GM23338 (cell line): Measurements from ENCODE around the gene MINPP1. TPM values are rescaled to one million over a fixed set of nuclear protein-coding genes. Genes with fewer than 3 reads are reported as not detected.

ENCODE experiments used
- ATAC-seq: fragments of 200-7000 bp; cut with Tn5 transposase; 3 replicates; pipeline ENCODE4 v1.9.1; 2020
- DNase-seq: peaks from one replicate; pipeline ENCODE4 v3.0.0-alpha.2; 2015; ENCODE audit warnings: low spot score
- H2AFZ ChIP-seq: fragments of 200-600 bp; sonication (generic); 2 replicates; pipeline ENCODE4 v1.8.0; 2016; ENCODE audit warnings: antibody characterized with exemption, mild to moderate bottlenecking, moderate library complexity
- H3F3A ChIP-seq: fragments of 200-600 bp; sonication (generic); replicated peaks from 2 replicates; pipeline ENCODE4 v1.8.0; 2017; ENCODE audit warnings: antibody characterized with exemption, mixed run types, low read depth
- H3K27ac ChIP-seq: fragments of 200-600 bp; sonication (generic); 2 replicates; pipeline ENCODE4 v1.6.1; 2016; ENCODE audit warnings: low read depth
- H3K27me3 ChIP-seq: fragments of 200-600 bp; sonication (generic); 2 replicates; pipeline ENCODE4 v1.8.0; 2016; ENCODE audit warnings: mild to moderate bottlenecking, mixed run types, moderate library complexity; ENCODE audit not compliant: insufficient read depth
- H3K36me3 ChIP-seq: fragments of 200-600 bp; sonication (generic); 2 replicates; pipeline ENCODE4 v1.8.0; 2016; ENCODE audit warnings: mild to moderate bottlenecking; ENCODE audit not compliant: insufficient read depth
- H3K4me1 ChIP-seq: fragments of 200-600 bp; sonication (generic); 2 replicates; pipeline ENCODE4 v1.8.0; 2016; ENCODE audit warnings: mild to moderate bottlenecking, moderate library complexity; ENCODE audit not compliant: insufficient read depth
- H3K4me2 ChIP-seq: fragments of 200-600 bp; sonication (generic); 2 replicates; pipeline ENCODE4 v1.7.1; 2017; ENCODE audit warnings: mixed run types
- H3K4me3 ChIP-seq: fragments of 200-600 bp; sonication (generic); 2 replicates; pipeline ENCODE4 v1.6.1; 2016; ENCODE audit warnings: mixed run types
- H3K79me2 ChIP-seq: fragments of 200-600 bp; sonication (generic); replicated peaks from 2 replicates; pipeline ENCODE4 v1.8.0; 2017; ENCODE audit warnings: mild to moderate bottlenecking; ENCODE audit not compliant: insufficient read depth
- H3K9me2 ChIP-seq: fragments of 200-600 bp; sonication (generic); 2 replicates; pipeline ENCODE4 v1.8.0; 2017; ENCODE audit not compliant: insufficient read depth
- H4K20me1 ChIP-seq: fragments of 200-600 bp; sonication (generic); replicated peaks from 2 replicates; pipeline ENCODE4 v1.8.0; 2017; ENCODE audit warnings: mild to moderate bottlenecking; ENCODE audit not compliant: insufficient read depth
- H3K27ac Mint-ChIP-seq: 2 replicates; pipeline ENCODE4 v1.8.0; 2020; ENCODE audit warnings: inconsistent platforms, mild to moderate bottlenecking, moderate library complexity, mixed read lengths
- H3K27me3 Mint-ChIP-seq: 3 replicates; pipeline ENCODE4 v1.8.0; 2022; ENCODE audit warnings: low read depth, mild to moderate bottlenecking, moderate library complexity, mixed read lengths, inconsistent platforms; ENCODE audit not compliant: insufficient read depth, poor library complexity
- H3K36me3 Mint-ChIP-seq: 3 replicates; pipeline ENCODE4 v1.8.0; 2021; ENCODE audit warnings: low read depth, mild to moderate bottlenecking, inconsistent platforms, moderate library complexity, mixed read lengths
- H3K4me1 Mint-ChIP-seq: 3 replicates; pipeline ENCODE4 v1.8.0; 2020; ENCODE audit warnings: mild to moderate bottlenecking, inconsistent platforms, mixed read lengths
- H3K4me3 Mint-ChIP-seq: 3 replicates; pipeline ENCODE4 v1.8.0; 2021; ENCODE audit warnings: moderate library complexity, mild to moderate bottlenecking, inconsistent platforms, mixed read lengths
- H3K9me3 Mint-ChIP-seq: 3 replicates; pipeline ENCODE4 v1.8.0; 2020; ENCODE audit warnings: moderate library complexity, mild to moderate bottlenecking, inconsistent platforms, mixed read lengths
- CREB1 ChIP-seq: fragments of 250-450 bp; sonication (Bioruptor Pico); IDR thresholded peaks from 2 replicates; pipeline ENCODE4 v1.5.0; 2020; ENCODE audit warnings: low read depth, mild to moderate bottlenecking, moderate library complexity
- CTCF ChIP-seq, 2 experiments: fragments of 200-600 bp in 1 of 2; sonication (generic) in 1 of 2; conservative IDR thresholded peaks; 2 replicates each; pipeline versions ENCODE4 v1.5.1 to v1.6.1; 2016 to 2017; ENCODE audit warnings: antibody characterized with exemption in 2 of 2, low read depth in 2 of 2, mild to moderate bottlenecking in 2 of 2, moderate library complexity in 1 of 2
- ETS1 ChIP-seq: IDR thresholded peaks from 2 replicates; pipeline ENCODE4 v1.6.1; 2016; ENCODE audit warnings: antibody characterized with exemption
- EZH2 ChIP-seq: fragments of 200-600 bp; sonication (generic); IDR thresholded peaks from one replicate; pipeline ENCODE4 v1.8.0; 2017; ENCODE audit warnings: antibody characterized with exemption, mild to moderate bottlenecking, low read depth; ENCODE audit not compliant: unreplicated experiment
- EZH2phosphoT487 ChIP-seq: fragments of 200-600 bp; sonication (generic); IDR thresholded peaks from one replicate; pipeline ENCODE4 v1.8.1; 2018; ENCODE audit warnings: antibody characterized with exemption; ENCODE audit not compliant: unreplicated experiment
- JUNB ChIP-seq: IDR thresholded peaks from one replicate; pipeline ENCODE4 v1.6.1; 2016; ENCODE audit warnings: antibody characterized with exemption; ENCODE audit not compliant: unreplicated experiment
- NANOG ChIP-seq: IDR thresholded peaks from 2 replicates; pipeline ENCODE4 v1.6.1; 2016; ENCODE audit warnings: antibody characterized with exemption, borderline replicate concordance
- POLR2AphosphoS5 ChIP-seq: IDR thresholded peaks from 2 replicates; pipeline ENCODE4 v1.6.1; 2016; ENCODE audit warnings: antibody characterized with exemption, low read depth
- REST ChIP-seq: IDR thresholded peaks from one replicate; pipeline ENCODE4 v1.6.1; 2018; ENCODE audit warnings: antibody characterized with exemption; ENCODE audit not compliant: unreplicated experiment
- STAT1 ChIP-seq: IDR thresholded peaks from one replicate; pipeline ENCODE4 v1.6.1; 2016; ENCODE audit warnings: antibody characterized with exemption; ENCODE audit not compliant: unreplicated experiment
- ZNF114 ChIP-seq: fragments of 250-450 bp; sonication (Bioruptor Pico); IDR thresholded peaks from 2 replicates; pipeline ENCODE4 v1.5.0; 2020; ENCODE audit warnings: mild to moderate bottlenecking, moderate library complexity
- ZNF331 ChIP-seq: fragments of 250-450 bp; sonication (Bioruptor Pico); IDR thresholded peaks from 2 replicates; pipeline ENCODE4 v1.5.0; 2020; ENCODE audit warnings: low read depth, mild to moderate bottlenecking, moderate library complexity
- ZNF462 ChIP-seq: fragments of 250-450 bp; sonication (Bioruptor Pico); IDR thresholded peaks from 2 replicates; pipeline ENCODE4 v1.5.0; 2020; ENCODE audit warnings: mild to moderate bottlenecking, moderate library complexity
- polyA plus RNA-seq: library from polyadenylated mRNA; unstranded; fragments of >200 nt; fragmentation: Nextera tagmentation; extraction: Ambion mirVana; gene quantifications from 2 replicates; pipeline ENCODE4 v1.2.1, GENCODE V29; 2016
- total RNA-seq: library from RNA; depleted of rRNA; stranded (reverse); fragments of >200 nt; shearing (Covaris generic); gene quantifications from 2 replicates; pipeline ENCODE4 v1.2.3, GENCODE V29; 2014

The MINPP1 gene
- total and polyA plus RNA-seq, 2 experiments from 2014 or later = 27.0 to 39.3 TPM

GRCh38 chr10:87519582-87519981, 14.9 kb downstream of the MINPP1 start:
- no peaks in the 10 kb centered on the region for H3K4me1 ChIP-seq
- H2AFZ ChIP-seq = no peak overlapping the region
- Mint-ChIP-seq H3K4me1 (no peaks in the 10 kb centered on the region), H3K36me3 (peaks cover 56% of the 10 kb centered on the region), H3K4me3 (no peak overlapping the region), H3K9me3 (peaks cover 2% of the 10 kb centered on the region; the same call in 2 of the 3 replicates), H3K27me3 (peaks cover 2% of the 10 kb centered on the region), H3K27ac (no peak overlapping the region)
- no peak for ATAC-seq
- no peak overlapping the region for H3K4me3 ChIP-seq
- H3K36me3 ChIP-seq = peaks cover 27% of the 10 kb centered on the region
- no peaks in the 10 kb centered on the region; the same call in 1 of the 2 replicates for H4K20me1 ChIP-seq
- H3K79me2 ChIP-seq = 0 out of 2 replicates have a peak, but pooled peaks cover 2% of the 10 kb centered on the region
- no peak for DNase-seq
- no peaks in the 10 kb centered on the region for H3K27me3 ChIP-seq
- H3K27ac ChIP-seq = no peak overlapping the region
- no peaks in the 10 kb centered on the region for H3K9me2 ChIP-seq
- H3K4me2 ChIP-seq = no peak overlapping the region
- no peak for TF ChIP-seq ETS1
- TF ChIP-seq JUNB = no peak
- TF ChIP-seq ZNF114 (CRISPR knock-in tag) = no peak
- no peak for TF ChIP-seq STAT1
- TF ChIP-seq EZH2 = no peak
- no peak for TF ChIP-seq POLR2AphosphoS5
- no peak for TF ChIP-seq ZNF462 (CRISPR knock-in tag)
- no peak for TF ChIP-seq NANOG
- no peak for TF ChIP-seq CTCF (conservative IDR thresholded peaks at IDR 0.05; ENCODE audit: low read depth in 2 of 2)
- no peak for TF ChIP-seq EZH2phosphoT487
- TF ChIP-seq REST = no peak
- TF ChIP-seq CREB1 = no peak
- no peak for TF ChIP-seq ZNF331 (CRISPR knock-in tag)
- H3F3A ChIP-seq = no peaks in the 10 kb centered on the region
